A673 (cell line): Measurements from ENCODE around the gene BCL2L1. TPM values are rescaled to one million over a fixed set of nuclear protein-coding genes. Genes with fewer than 3 reads are reported as not detected.
A peak's percentile ranks its signal among the peaks of the same experiment; 100 is the strongest.

Experiments used
- Bru-seq: library from RNA; stranded (reverse); fragments of 400-500 nt; gene quantifications from one replicate; lab custom pipeline; 2021; lab: Mats Ljungman, UMichigan
- BruChase-seq, 2 experiments: library from RNA; stranded (reverse); fragments of 400-500 nt; gene quantifications; one replicate each; lab custom pipeline; 2021; lab: Mats Ljungman, UMichigan
- BruUV-seq: library from RNA; stranded (reverse); fragments of 400-500 nt; replicated peaks from 2 replicates; lab custom pipeline; 2021; lab: Mats Ljungman, UMichigan
- CTCF ChIA-PET: fragments of 300-600 bp; sonication (Branson Sonifier 250); formaldehyde crosslinking; loops from one replicate; lab custom pipeline; 2022; ENCODE audit warnings: antibody characterized with exemption; lab: Charles Lee
- POLR2A ChIA-PET: fragments of 300-600 bp; sonication (Branson Sonifier 250); formaldehyde crosslinking; loops from one replicate; lab custom pipeline; 2022; ENCODE audit warnings: antibody characterized with exemption; ENCODE audit not compliant: low non-redundant PET; lab: Charles Lee
- DNase-seq: peaks from one replicate; pipeline ENCODE4 v3.0.0-alpha.2; 2015; ENCODE audit warnings: low spot score
- H3K27ac ChIP-seq: fragments of 200-600 bp; sonication (generic); 2 replicates; pipeline ENCODE4 v1.5.1; 2016; ENCODE audit warnings: mixed run types, low read depth, mild to moderate bottlenecking, mixed read lengths, antibody characterized with exemption, low read length; ENCODE audit not compliant: poor library complexity, severe bottlenecking
- H3K27me3 ChIP-seq: fragments of 200-600 bp; sonication (generic); replicated peaks from 2 replicates; pipeline ENCODE4 v1.6.1; 2017; ENCODE audit warnings: mixed run types, low read depth, mild to moderate bottlenecking, mixed read lengths, antibody characterized with exemption, low read length; ENCODE audit not compliant: insufficient read depth, poor library complexity
- H3K36me3 ChIP-seq: fragments of 200-600 bp; sonication (generic); 2 replicates; pipeline ENCODE4 v1.6.1; 2016; ENCODE audit warnings: mixed run types, mild to moderate bottlenecking, mixed read lengths, antibody characterized with exemption, low read length; ENCODE audit not compliant: insufficient read depth, poor library complexity, severe bottlenecking
- H3K4me1 ChIP-seq: fragments of 200-600 bp; sonication (generic); 2 replicates; pipeline ENCODE4 v1.6.1; 2017; ENCODE audit warnings: mixed run types, mild to moderate bottlenecking, mixed read lengths, antibody characterized with exemption, low read length; ENCODE audit not compliant: insufficient read depth, poor library complexity, severe bottlenecking
- H3K4me3 ChIP-seq: fragments of 200-600 bp; sonication (generic); 2 replicates; pipeline ENCODE4 v1.5.1; 2016; ENCODE audit warnings: low read depth, mixed run types, mild to moderate bottlenecking, mixed read lengths, low read length; ENCODE audit not compliant: poor library complexity, severe bottlenecking
- H3K9me3 ChIP-seq: fragments of 200-600 bp; sonication (generic); 2 replicates; pipeline ENCODE4 v1.6.1; 2016; ENCODE audit warnings: mixed run types, low read depth, mild to moderate bottlenecking, mixed read lengths, antibody characterized with exemption, low read length; ENCODE audit not compliant: poor library complexity, severe bottlenecking
- CTCF ChIP-seq: fragments of 300-800, 200-600 bp; sonication (generic); conservative IDR thresholded peaks from 2 replicates; pipeline ENCODE4 v1.5.1; 2017; ENCODE audit warnings: low read depth, mild to moderate bottlenecking, antibody characterized with exemption, low read length, moderate library complexity, mixed read lengths
- EZH2 ChIP-seq: fragments of 200-600 bp; sonication (generic); IDR thresholded peaks from 2 replicates; pipeline ENCODE4 v1.6.1; 2017; ENCODE audit warnings: borderline replicate concordance, low read depth, mild to moderate bottlenecking, mixed read lengths, antibody characterized with exemption, low read length; ENCODE audit not compliant: poor library complexity, severe bottlenecking
- intact Hi-C: fragments of 100-400 bp; cut with micrococcal nuclease; formaldehyde crosslinking; loops from one replicate; pipeline ENCODE4 v1.10.0; 2022; ENCODE audit not compliant: unreplicated experiment
- long read RNA-seq: library from polyadenylated mRNA; stranded (forward); transcript quantifications from one replicate; pipeline ENCODE4 v2.0.0, GENCODE V29; 2022
- total RNA-seq: library from RNA; stranded (reverse); gene quantifications from 2 replicates; pipeline ENCODE4 v1.2.3, GENCODE V29; 2021

BCL2L1 gene
- 44.5 and 47.8 TPM in 2 replicates for total RNA-seq
- Bru-seq, nascent RNA: percentile 77 among the genes with signal in this experiment
- BruChase-seq, experiment 1, labeled RNA remaining after a 2-hour chase: percentile 77 among the genes with signal in this experiment
- BruChase-seq, experiment 2, labeled RNA remaining after a 6-hour chase: percentile 88 among the genes with signal in this experiment
- long read RNA-seq, transcript BCL2L1-201 (3 exons, 2,610 nt): major isoform, 26 of 76 reads
- long read RNA-seq, partial matches to known transcripts: 0 of 76 reads
- long read RNA-seq, other reads (novel, unspliced or antisense): 44 of 76 reads

GRCh38 chr20:31722257-31723068 is at the start of gene BCL2L1:
Gene BCL2L1 (minus strand): TSS chr20:31722868. CDS start chr20:31722218, 650 bp downstream.
- intact Hi-C loops: loop anchor here (1.0 kb wide), 1 partner anchor 9 kb away; no protein-coding TSS in a partner anchor
- no TSS peak for BruUV-seq
- H3K27me3 ChIP-seq: no peaks in the 10 kb centered on the region
- POLR2A ChIA-PET: interaction anchor here (1.1 to 1.8 kb wide), 2 partner anchors 61 to 118 kb away, joined by 3 to 10 read pairs; no protein-coding TSS in a partner anchor
- H3K9me3 ChIP-seq: no peaks in the 10 kb centered on the region
- H3K4me1 ChIP-seq: peaks cover 39% of the 10 kb centered on the region
- no peaks in the 10 kb centered on the region for H3K36me3 ChIP-seq
- CTCF ChIA-PET: interaction anchor here (1.0 to 3.6 kb wide), 4 partner anchors 9 to 165 kb away, joined by 7 to 129 read pairs (median 40); no protein-coding TSS in a partner anchor
- TF ChIP-seq CTCF: peak; percentile 74
- TF ChIP-seq EZH2: no peak
- H3K27ac ChIP-seq: peak within 1 kb of the TSS; percentile 89
- H3K4me3 ChIP-seq: peak within 1 kb of the TSS; percentile 66
- DNase-seq: peak; percentile 91

GRCh38 chr20:31770243-31770642 is 47.6 kb upstream of the BCL2L1 start:
- Histone ChIP-seq H3K4me3 (no peak overlapping the region), H3K9me3 (no peaks in the 10 kb centered on the region), H3K27ac (no peak overlapping the region), H3K4me1 (no peaks in the 10 kb centered on the region), H3K36me3 (peaks cover 98% of the 10 kb centered on the region), H3K27me3 (no peaks in the 10 kb centered on the region)
- intact Hi-C loops: no loop called here
- CTCF ChIA-PET: no interaction called here
- no peak for DNase-seq
- POLR2A ChIA-PET: no interaction called here
- no TSS peak for BruUV-seq
- TF ChIP-seq CTCF: no peak
- no peak for TF ChIP-seq EZH2

- ChIA-PET CTCF (no interaction called here), POLR2A (no interaction called here)
- DNase-seq: no peak
- Histone ChIP-seq H3K27me3 (no peaks in the 10 kb centered on the region), H3K4me3 (no peak overlapping the region), H3K27ac (peak overlapping the region; percentile 37), H3K9me3 (no peaks in the 10 kb centered on the region), H3K36me3 (peaks cover 98% of the 10 kb centered on the region), H3K4me1 (no peaks in the 10 kb centered on the region)
- TF ChIP-seq CTCF: no peak
- TF ChIP-seq EZH2: no peak
- no TSS peak for BruUV-seq
- intact Hi-C loops: no loop called here
These were observed 47.0 kb upstream of the BCL2L1 start for GRCh38 chr20:31769681-31770080.
